ACHN (cell line): ENCODE results near the gene FHL2.

ENCODE experiments used
- DNase-seq: peaks from one replicate; pipeline ENCODE4 v3.0.0-alpha.2; 2015
- in situ Hi-C: cut with HindIII; loops from 2 replicates; pipeline ENCODE4 v1.10.0; 2017; ENCODE audit warnings: low sequenced_read_pairs, low pct_ligation_motif_present, low pct_unique_long_range_greater_than_20kb

Gene FHL2

GRCh38 chr2:105403241-105403782 lies 4.5 kb upstream of the FHL2 start:
- peak; percentile 59 for DNase-seq
- in situ Hi-C loops = no loop called here

DNA sequence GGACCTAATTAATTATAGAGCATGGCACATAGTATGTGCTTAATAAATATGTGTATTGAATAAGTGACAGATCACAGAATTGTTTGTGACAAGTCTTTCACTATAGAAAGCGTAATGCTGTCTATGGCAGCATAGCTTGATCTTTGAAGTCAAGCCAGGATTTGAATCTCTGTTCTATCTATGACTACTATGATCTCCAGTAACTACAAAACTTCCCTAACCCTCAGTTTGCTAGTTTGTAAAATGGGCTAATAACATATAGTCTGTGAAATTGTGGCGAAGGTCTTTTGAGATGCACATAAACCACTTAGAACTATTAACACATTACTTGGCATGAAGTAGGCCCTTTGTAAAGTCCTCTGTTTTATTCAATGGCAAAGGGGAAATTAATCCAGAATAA lies 4.0 kb upstream of the FHL2 start:
- in situ Hi-C loops = no loop called here
- DNase-seq = no peak

- in situ Hi-C loops = no loop called here
- no peak for DNase-seq
These were observed 3.0 kb upstream of the FHL2 start for GRCh38 chr2:105401867-105402266.

DNA sequence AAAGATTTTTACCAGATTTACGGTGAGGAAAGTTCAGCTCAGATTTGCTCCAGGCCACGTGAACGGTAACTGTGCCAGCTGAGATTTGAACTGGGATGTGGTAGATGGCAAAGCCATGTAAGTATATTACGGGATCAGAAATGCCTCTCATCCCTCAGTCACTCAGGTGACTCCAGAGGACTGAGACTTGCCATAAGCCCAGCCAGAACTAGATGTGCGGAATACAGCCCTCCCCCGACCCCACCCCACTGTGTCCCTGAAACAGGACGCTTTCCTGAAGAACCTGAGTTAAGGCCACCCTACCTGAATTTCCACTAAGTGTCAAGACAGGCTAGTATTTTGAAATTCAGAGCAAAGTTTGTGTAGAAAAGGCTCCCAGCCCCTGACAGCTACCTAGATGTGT lies 1.3 kb upstream of the FHL2 start:
- DNase-seq = no peak
- in situ Hi-C loops = no loop called here

GRCh38 chr2:105399207-105399861 lies 483 bp upstream of the FHL2 start:
- DNase-seq = no peak
- in situ Hi-C loops = no loop called here

DNA sequence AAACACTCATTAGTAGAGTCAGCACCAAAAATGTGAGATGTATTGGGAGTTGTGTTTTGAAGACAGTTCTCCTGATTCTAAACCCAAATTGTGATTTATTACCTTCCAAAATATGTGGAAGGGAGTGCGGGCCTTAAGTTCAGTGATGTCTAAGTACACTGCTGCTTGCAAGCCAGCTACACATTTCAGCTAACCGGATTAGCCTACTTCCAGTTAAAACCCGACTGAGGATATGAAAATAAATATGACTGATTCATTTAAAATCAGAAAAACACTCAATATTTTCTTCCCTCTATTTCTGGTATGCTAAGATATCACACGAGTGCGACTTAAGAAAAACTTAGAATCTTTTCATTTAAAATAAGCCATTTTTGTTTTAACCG lies 907 bp downstream of the FHL2 start:
- in situ Hi-C loops = no loop called here
- no peak for DNase-seq

DNA sequence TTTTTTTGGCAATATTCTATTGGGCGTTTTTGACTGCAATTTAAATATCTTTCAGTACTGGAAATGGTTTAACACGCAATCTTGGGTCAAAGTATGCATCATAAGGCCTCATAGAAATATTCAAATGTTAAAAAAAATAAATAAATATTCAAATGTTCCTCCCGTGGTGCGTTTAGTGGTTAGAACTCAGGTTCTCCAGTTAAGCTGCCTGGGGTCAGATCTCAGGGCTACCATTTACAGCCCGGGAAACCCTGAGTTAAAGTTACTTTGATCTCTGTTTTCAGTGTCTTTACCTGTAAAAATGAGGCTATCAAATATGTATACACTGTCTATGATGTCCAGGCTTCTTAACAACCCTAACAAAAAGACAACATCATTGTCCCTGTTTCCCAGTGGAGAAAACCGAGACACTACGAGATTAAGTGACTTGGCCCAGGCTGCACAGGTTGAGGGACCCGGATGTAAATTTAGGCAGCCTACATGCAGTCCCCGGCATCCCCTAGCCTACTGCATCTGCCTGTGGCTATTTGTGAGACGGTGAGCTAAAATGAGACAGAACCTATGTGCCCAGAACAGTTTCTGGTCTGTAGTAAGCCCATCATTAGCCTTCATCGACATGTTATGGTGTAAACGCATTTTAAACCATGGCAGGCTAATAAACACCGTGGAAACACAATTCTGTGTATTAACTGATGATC lies 1.7 kb downstream of the FHL2 start:
- peak; percentile 54 for DNase-seq
- in situ Hi-C loops = no loop called here

GRCh38 chr2:105396254-105397024 lies 2.4 kb downstream of the FHL2 start:
- DNase-seq = peak; percentile 95
- in situ Hi-C loops = no loop called here

DNA sequence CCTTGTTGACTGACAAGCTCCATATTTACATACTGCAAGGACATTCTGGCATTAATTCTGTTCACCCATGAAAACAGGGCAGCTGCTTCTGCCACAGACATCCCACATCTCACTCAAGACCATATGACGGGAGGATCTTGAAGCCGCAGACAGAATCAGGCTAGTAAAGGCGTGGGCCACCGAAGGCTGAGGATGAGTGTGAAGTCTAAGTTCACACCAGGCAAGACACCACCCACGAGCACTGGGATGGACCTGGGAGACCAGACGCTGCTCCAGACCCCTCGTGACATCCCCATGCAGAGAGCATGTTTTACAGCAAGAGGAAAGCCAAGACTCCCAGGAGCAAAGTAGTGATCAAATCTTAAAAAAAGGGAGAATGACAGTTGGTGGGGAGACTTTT lies 3.2 kb downstream of the FHL2 start:
- no peak for DNase-seq
- in situ Hi-C loops = no loop called here

GRCh38 chr2:105394951-105395611 lies 3.8 kb downstream of the FHL2 start:
- DNase-seq = no peak

GRCh38 chr2:105393373-105394055 lies 5.3 kb downstream of the FHL2 start:
- in situ Hi-C loops = no loop called here
- no peak for DNase-seq

More at GRCh38 chr2:105394951-105395611, 3.8 kb downstream of the FHL2 start:
- in situ Hi-C loops = no loop called here

DNA sequence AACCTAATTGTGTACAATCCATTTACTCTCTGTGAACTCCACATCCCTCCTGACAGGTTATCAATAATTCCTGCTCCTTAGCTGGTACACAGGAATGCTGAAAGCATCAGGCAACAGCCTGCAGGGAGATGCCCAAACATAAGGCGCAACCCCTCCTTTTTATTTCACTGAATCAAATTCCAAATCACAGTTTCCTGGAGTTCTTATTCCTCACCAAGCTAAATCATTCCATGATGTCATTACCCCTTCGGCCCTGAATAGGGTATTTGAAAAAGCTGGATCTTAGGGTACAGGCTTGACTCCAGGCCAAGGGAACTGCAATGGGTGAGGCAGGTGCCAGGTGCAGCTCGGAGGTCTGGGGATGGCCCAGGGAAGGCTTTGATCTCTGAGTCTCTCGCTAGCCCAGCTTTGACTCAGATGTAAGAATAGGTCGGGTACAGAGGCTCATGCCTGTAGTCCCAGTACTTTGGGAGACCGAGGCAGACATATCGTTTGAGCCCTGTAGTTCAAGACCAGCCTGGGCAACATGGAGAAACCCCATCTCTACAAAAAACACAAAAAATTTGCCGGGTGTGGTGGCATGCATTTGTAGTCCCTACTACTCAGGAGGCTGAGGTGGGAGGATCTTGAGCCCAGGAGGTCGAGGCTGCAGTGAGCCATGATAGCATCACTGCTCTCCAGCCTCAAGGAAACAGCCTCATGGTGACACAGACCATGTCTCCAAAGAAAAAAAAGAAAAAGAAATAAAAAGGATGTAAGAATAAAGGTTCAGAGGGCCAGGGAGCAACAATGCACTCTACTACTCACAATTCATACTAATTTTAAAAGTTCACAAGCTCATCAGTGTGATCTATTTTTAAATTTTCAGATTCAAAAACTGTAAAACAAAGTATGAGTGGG lies 6.8 kb downstream of the FHL2 start:
- in situ Hi-C loops = no loop called here
- DNase-seq = no peak

DNA sequence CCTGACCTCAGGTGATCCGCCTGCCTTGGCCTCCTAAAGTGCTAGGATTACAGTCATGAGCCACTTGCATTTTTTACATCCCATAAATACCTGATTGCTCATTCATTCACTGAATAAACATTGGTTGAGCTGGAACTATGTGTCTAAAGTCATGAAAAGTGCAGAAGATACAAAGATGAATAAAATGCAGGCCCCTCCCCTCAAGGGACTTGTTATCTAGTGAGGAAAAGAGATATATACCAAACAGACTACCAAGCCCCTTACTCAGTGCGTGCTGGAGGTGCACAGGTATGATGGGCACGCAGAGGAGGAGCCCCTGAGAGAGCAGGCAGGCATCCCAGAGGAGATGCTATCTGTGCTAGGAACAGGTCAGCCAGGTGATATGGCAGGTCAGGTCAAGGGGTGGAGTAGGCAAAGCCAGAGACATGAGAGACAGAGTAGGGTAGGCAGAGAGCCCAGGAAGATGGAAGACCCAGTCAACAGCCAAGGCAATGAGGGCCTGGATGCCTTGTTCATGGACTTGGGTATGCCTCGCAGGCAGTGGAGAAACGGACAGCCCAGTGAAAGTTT lies 7.7 kb downstream of the FHL2 start:
- in situ Hi-C loops = no loop called here

DNA sequence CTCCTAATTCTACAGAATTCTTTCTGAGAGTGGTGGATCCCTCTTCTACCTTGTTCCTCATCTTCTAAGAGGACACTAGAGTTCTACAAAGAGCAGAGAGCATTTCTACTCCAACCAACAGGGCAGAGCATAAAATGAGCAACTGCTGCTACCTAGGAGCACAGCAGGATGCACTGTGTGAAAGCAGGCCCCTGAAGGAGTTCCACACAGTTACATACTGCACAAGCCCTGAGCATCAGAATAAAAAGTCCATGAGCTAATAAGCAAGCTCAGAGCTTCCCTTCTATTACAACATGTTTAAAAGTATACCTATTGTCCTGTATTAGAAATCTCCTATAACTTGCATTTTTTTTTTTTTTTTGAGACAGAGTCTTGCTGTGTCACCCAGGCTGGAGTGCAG lies 8.4 kb downstream of the FHL2 start:
- no peak for DNase-seq
- in situ Hi-C loops = no loop called here

More for the DNA sequence above, 7.7 kb downstream of the FHL2 start:
- peak; percentile 42 for DNase-seq

DNA sequence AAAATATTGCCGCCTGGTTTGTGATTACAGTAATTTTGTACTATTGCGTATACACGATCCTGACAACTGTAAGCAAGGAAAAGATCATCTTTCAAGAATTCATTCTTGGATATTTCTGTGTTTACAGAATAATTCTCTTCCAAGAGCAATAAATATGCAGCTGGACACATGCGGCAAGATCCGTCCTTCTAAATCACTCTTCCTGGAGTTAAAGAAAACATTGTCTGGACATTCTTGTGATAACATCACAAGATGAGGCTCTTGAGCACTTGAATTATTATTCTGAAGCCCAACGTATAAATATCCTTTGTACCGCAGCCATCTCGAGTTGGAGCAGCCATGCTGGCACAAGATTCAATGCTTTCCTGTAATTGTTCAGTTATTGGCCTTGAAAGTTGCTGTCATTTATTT lies 9.9 kb downstream of the FHL2 start:
- in situ Hi-C loops = no loop called here
- no peak for DNase-seq

DNA sequence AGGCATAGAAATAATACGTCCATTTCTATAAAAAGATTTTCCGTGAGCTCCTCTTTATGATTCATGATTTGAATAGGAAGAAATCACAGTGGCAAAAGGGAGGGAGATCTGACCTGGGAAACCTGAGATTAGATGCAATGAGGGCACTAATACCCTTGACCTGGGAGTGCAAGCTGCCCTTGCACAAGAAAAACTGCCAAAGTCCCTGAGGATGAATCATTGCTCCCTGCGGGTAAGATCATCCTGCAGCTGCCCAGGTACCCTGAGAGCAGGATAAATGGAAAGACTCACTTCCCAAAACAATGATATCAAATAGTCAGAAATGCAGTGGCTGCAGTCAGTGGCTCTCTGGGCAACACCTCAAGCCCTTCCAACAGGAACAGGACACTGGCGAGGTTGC lies 11.6 kb downstream of the FHL2 start:
- no peak for DNase-seq
- in situ Hi-C loops = no loop called here
